Activated gamma-delta T cell (primary cell): Measurements from ENCODE around the gene MMADHC.

Source experiments
- DNase-seq: peaks from one replicate; lab custom pipeline; 2025; lab: John Stamatoyannopoulos, UW
- total RNA-seq, 2 donors: gene quantifications; one replicate each; lab custom pipeline; 2026; lab: John Stamatoyannopoulos, UW

The MMADHC gene
- 81.5 to 99.6 reads per million in 2 donors for total RNA-seq

DNA sequence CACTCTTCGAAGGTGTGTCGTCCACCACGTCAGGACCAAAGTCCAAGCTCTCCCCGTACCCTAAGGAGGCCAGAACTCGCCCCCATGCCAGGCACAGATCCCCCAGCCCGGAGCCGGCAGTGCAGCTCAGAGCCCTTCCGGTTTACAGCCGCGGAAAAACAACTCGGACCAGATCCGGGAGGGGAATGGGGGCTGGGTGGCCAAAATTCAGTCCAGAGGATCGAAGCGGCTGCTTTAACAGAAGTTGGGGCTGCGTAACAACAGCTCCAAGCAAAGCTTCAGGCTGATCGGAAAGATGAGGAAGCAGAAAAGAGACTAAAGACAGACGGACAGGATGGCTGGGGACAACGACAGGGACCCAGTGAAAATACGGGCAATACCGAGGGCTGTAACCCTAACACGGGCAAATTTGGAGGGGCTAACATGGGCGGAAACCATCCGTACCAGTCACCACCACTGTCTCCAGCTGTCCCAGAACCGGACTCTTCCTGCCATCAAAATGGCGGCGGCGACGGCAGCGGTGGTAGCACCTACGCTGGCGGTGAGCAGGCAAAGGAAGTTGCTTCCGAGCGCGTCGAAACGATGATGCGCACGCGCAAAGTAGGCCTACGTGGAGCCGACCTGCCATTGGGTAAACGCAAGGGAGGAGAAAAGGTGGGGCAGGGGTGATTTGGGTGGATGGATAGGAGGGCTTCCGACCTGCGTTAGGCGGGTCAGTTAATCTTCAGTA is at the start of gene MMADHC:
Gene MMADHC, minus strand, starts transcription at position 556 of the 730 bp plus-strand sequence. CDS start 678 bp downstream, outside the sequence.
- peak; percentile 80 for DNase-seq

DNA sequence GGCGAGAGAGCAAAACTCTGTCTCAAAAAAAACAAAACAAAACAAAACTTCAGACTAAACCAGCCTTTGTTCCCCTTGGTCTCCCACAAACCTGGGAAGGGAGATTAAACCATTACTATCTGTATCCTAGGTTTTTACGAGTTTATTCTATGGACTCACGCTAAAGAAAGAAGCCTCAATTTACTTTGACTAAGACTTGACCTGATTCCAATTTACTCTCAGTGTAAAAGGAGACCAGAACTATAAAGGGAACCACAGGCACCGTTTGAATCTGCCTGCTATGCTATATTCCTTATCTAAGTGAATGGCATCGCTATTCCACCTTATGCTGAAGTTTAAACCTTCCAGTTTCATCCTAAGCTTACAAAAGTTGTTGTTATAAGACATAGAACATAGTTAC is 46.5 kb upstream of the MMADHC start:
- DNase-seq, result no peak

GRCh38 chr2:149630445-149630844 is 42.9 kb upstream of the MMADHC start:
- no peak for DNase-seq

- DNase-seq, result no peak
These were observed 41.5 kb upstream of the MMADHC start for GRCh38 chr2:149629026-149629425.

GRCh38 chr2:149627111-149627801 is 39.7 kb upstream of the MMADHC start:
- DNase-seq, result no peak

- no peak for DNase-seq
These were observed 38.1 kb upstream of the MMADHC start for GRCh38 chr2:149625671-149626070.

DNA sequence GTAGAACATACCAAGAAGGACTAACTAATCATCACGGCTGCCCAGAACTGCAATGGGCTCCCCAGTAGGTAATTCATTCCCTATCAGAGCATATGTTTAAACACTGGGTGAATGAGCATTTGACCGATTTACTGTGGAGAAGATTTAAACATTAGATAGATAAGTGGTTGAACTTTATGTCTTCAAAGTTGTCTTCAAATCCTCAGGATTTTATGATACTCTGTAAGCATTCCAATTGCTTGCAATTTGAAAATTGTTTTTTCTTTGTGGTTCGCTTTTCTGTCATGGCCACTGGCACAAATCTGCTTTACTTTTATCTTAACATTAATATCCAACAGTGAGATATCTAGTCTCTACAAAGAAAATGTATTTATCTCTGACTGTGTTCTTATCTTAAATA is 37.7 kb upstream of the MMADHC start:
- DNase-seq, result no peak

DNA sequence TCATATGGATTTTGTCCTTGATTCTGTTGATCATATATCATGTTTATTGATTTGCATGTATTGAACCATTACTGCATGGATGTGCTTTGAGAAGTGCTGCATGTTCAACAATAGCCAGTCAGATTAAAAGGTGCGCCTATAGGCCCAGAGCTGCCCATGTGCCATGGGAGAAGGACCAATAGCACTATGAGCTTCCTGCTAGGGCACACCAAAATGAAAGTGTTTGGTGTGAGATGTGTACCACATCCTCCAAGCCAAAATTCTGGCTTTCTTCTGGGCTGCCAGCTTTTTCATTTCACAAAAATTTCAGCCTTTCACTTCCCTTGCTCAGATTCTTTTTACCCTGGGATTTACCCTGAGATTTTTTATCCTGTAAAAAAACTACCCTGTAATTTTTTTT is 34.8 kb upstream of the MMADHC start:
- no peak for DNase-seq

- DNase-seq, result no peak
These were observed 29.9 kb upstream of the MMADHC start for GRCh38 chr2:149617476-149617875.

GRCh38 chr2:149616681-149617456 is 29.3 kb upstream of the MMADHC start:
- DNase-seq, result no peak

- no peak for DNase-seq
These were observed 26.1 kb upstream of the MMADHC start for GRCh38 chr2:149613704-149614103.

DNA sequence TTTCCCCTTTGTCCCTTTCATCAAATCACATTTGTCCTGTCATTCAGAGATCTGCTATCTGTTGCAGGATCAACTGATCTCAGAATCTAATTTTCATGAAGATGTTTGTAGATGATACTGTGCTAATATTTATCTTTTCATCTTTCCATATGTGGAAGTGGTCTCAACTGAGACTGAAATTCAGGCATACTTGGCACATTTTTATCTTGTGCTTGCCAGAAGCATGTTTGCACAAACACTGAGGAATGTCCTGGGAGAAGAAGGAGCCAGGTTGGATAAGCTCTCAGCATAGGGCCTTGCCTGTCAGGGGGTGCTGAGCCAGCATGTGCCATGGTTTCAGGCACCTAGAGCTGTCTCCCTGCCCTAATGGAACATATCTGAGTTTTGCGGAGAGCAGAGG is 24.5 kb upstream of the MMADHC start:
- no peak for DNase-seq

GRCh38 chr2:149611100-149611820 is 23.7 kb upstream of the MMADHC start:
- no peak for DNase-seq

DNA sequence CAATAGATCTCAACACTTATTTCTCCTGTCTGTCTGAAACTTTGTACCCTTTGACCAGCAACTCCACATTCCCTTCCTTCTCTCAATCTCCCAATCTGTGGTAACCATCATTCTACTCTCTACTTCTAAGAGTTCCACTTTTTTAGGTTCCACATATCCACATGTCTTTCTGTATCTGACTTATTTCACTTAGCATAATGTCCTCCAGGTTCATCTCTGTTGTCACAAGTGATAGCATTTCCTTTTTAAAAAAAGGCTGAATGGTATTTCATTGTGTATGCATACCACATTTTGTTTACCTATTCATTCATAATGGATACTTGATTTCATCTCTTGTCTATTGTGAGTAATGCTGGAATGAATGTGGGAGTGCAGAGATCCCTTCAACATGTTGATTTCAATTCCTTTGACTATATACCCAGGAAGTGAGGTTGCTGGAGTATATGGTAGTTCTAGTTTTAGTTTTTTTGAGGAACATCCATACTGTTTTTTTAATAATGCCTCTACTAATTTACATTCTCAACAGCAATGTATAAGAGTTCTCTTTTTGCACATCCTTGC is 18.8 kb upstream of the MMADHC start:
- no peak for DNase-seq

- no peak for DNase-seq
These were observed 15.7 kb upstream of the MMADHC start for GRCh38 chr2:149603248-149603647.

DNA sequence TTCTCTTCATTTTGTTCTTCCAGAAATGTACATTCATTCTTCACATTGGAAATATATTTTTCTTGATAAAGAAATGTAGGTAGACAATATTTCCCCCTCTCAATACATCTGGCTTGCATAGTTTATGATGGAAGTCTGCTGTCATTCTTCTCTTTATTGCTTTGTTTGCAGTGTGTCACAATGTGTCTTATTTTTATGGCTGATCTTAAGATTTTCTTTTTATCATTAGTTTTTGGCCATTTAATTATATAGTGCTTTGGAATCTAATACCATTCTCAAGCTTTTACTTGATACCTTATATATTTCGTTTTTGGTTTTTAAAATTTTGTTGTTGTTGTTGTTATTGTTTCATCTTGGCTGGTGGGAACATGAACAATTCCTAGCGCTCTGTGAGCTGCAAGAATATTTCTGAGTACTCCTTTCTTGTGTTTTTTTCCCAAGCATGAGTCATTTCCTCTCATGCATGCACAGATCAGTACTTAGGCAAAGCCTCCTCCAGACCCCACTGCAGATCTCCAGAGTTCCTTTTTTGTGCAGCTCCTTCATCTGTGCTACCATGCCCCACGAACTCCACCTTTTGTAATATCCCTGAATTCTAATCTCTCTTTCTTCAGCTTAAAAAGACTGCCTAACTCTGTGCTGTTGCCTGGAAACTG is 13.7 kb upstream of the MMADHC start:
- DNase-seq, result no peak

DNA sequence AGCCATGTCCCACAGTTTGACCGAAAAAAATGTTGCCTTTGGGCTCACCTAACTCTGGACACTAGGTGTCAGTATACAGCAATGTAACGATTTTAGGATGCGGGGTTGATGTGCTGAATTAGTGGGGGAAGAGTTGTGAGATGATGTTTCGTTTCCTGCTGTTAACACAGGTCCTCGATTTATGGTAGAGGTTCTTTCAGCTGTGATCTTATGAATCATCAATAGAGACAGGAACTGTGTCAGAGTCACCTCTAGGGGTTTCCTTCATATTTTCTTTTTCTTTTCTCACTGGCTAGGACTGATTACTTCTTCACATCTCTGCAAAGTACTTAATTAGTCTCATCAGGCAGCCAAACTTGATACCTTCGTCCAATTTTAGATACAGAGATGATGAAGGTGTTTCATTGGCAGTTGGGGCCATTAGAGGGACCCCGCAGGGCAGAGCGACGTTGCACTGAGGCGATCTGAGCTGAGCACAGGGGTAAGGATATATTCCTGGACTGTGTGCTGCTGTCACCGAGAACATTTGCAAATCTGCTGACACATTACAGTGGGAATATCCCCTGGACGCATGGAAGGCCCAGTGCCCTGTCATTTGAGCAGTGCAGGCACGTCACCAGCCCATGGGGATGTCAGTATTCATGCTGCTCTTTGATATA is 10.2 kb upstream of the MMADHC start:
- no peak for DNase-seq

DNA sequence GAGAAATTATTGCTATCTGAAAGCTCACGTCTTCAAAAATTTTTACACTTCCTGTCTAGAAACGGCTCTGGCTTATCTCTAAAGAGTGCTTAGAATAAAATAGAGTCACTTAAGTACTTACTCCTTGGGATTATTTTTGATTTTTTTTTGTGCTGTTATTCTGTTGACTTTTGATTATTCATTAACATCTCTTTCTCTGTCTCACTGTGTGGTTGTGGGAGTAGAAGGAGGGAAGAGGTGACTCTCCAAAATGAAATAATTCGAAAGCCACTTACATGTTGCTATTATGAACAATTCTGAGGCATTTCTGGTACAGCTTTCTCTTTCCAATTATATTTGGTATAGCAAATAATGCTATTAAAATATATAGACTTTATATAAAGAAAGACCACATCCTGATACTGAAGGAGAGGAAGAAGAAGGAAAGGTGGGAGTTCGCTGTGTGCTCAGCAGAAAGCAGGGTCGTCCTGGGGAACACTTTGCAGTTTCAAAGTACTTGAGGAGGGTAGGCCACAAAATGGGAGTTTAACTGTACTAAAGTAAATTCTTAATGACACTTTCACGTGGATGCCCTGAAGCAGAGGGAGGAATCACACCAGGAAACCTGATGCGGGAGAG is 9.6 kb upstream of the MMADHC start:
- DNase-seq, result no peak

DNA sequence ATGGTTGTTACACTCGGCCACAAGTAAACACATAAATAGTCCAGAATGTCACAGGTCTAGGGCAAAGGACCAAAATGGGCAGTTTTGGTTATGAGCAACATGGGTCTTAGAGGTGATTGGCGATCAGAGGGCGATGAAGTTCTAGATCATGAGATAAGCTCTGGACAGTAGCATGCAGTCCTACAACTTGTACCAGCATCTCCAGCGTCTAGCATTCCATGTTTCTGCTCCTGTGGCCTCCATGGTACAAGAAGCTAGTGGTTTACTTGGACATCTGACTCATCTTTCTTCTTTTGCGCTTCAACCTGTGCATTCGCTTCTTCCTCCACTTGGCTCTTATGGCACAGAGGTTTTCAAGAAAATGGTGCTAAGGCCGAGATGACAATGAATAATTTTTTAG is 8.9 kb upstream of the MMADHC start:
- no peak for DNase-seq
